Liver (tissue), 9 donors: ENCODE data around the gene CEP89. TPM values are rescaled to one million over a fixed set of nuclear protein-coding genes. Genes with fewer than 3 reads are reported as not detected.

Source experiments
- DNase-seq: peaks from one replicate; pipeline ENCODE4 v3.0.0-alpha.2; 2017; ENCODE audit warnings: low spot score
- H3K27ac ChIP-seq, 2 donors: one replicate each; pipeline ENCODE4 v1.7.0; 2013; ENCODE audit warnings: inconsistent platforms in 2 of 2, low read length in 2 of 2, control low read depth in 1 of 2, low read depth in 1 of 2, mild to moderate bottlenecking in 1 of 2
- H3K27me3 ChIP-seq, 4 donors: one replicate each; pipeline versions ENCODE4 v1.6.1 to v1.7.0; 2013; ENCODE audit warnings: low read length in 3 of 4, inconsistent platforms in 1 of 4, mild to moderate bottlenecking in 1 of 4, moderate library complexity in 1 of 4; ENCODE audit not compliant: control insufficient read depth in 4 of 4, insufficient read depth in 4 of 4
- H3K36me3 ChIP-seq, 4 donors: one replicate each; pipeline versions ENCODE4 v1.6.1 to v1.7.0; 2013; ENCODE audit warnings: low read length in 3 of 4, mild to moderate bottlenecking in 3 of 4, low read depth in 1 of 4, moderate library complexity in 1 of 4; ENCODE audit not compliant: control insufficient read depth in 4 of 4, insufficient read depth in 3 of 4
- H3K4me1 ChIP-seq, 4 donors: one replicate each; pipeline versions ENCODE4 v1.6.1 to v1.7.0; 2013; ENCODE audit warnings: low read length in 3 of 4, mild to moderate bottlenecking in 3 of 4, moderate library complexity in 1 of 4; ENCODE audit not compliant: control insufficient read depth in 4 of 4, insufficient read depth in 4 of 4
- H3K4me3 ChIP-seq, 3 donors: one replicate each; pipeline versions ENCODE4 v1.6.1 to v1.7.0; 2013; ENCODE audit warnings: low read length in 3 of 3, control low read depth in 1 of 3, low read depth in 1 of 3, mild to moderate bottlenecking in 1 of 3
- H3K9ac ChIP-seq, 2 donors: one replicate each; pipeline ENCODE4 v1.7.0; 2013; ENCODE audit warnings: low read length in 2 of 2, mild to moderate bottlenecking in 2 of 2, moderate library complexity in 2 of 2, control low read depth in 1 of 2, low read depth in 1 of 2
- H3K9me3 ChIP-seq, 4 donors: one replicate each; pipeline versions ENCODE4 v1.6.1 to v1.7.0; 2013; ENCODE audit warnings: low read length in 3 of 4; ENCODE audit not compliant: control insufficient read depth in 4 of 4
- ATF3 ChIP-seq: IDR thresholded peaks from 2 replicates; pipeline ENCODE4 v1.6.1; 2016; ENCODE audit warnings: antibody characterized with exemption
- EGR1 ChIP-seq, 2 donors: IDR thresholded peaks; 2 replicates each; pipeline ENCODE4 v1.6.1; 2016 to 2018; ENCODE audit warnings: antibody characterized with exemption in 2 of 2, low read depth in 2 of 2
- FOXA1 ChIP-seq: IDR thresholded peaks from 2 replicates; pipeline ENCODE4 v1.6.1; 2016; ENCODE audit warnings: antibody characterized with exemption
- FOXA2 ChIP-seq: IDR thresholded peaks from 2 replicates; pipeline ENCODE4 v1.6.1; 2016; ENCODE audit warnings: antibody characterized with exemption
- GABPA ChIP-seq, 2 donors: IDR thresholded peaks in 1 of 2; conservative IDR thresholded peaks in 1 of 2; 2 replicates each; pipeline ENCODE4 v1.6.1; 2016; ENCODE audit warnings: antibody characterized with exemption in 2 of 2, mild to moderate bottlenecking in 1 of 2, moderate library complexity in 1 of 2
- HNF4A ChIP-seq, 2 donors: conservative IDR thresholded peaks; 2 replicates each; pipeline ENCODE4 v1.6.1; 2016; ENCODE audit warnings: antibody characterized with exemption in 2 of 2, mild to moderate bottlenecking in 2 of 2
- HNF4G ChIP-seq: IDR thresholded peaks from 2 replicates; pipeline ENCODE4 v1.6.1; 2016; ENCODE audit warnings: antibody characterized with exemption
- JUND ChIP-seq, 2 donors: IDR thresholded peaks; 2 replicates each; pipeline ENCODE4 v1.6.1; 2016; ENCODE audit warnings: antibody characterized with exemption in 2 of 2
- NR2F2 ChIP-seq: IDR thresholded peaks from 2 replicates; pipeline ENCODE4 v1.6.1; 2016; ENCODE audit warnings: antibody characterized with exemption
- RAD21 ChIP-seq, 2 donors: IDR thresholded peaks; 2 replicates each; pipeline ENCODE4 v1.6.1; 2016; ENCODE audit warnings: antibody characterized with exemption in 2 of 2, mild to moderate bottlenecking in 2 of 2
- REST ChIP-seq: IDR thresholded peaks from 2 replicates; pipeline ENCODE4 v1.6.1; 2016; ENCODE audit warnings: antibody characterized with exemption, mild to moderate bottlenecking
- RXRA ChIP-seq, 2 donors: IDR thresholded peaks; 2 replicates each; pipeline ENCODE4 v1.6.1; 2017 to 2018; ENCODE audit warnings: antibody characterized with exemption in 2 of 2, mild to moderate bottlenecking in 1 of 2
- SP1 ChIP-seq: IDR thresholded peaks from 2 replicates; pipeline ENCODE4 v1.6.1; 2018; ENCODE audit warnings: antibody characterized with exemption, mild to moderate bottlenecking
- TAF1 ChIP-seq: conservative IDR thresholded peaks from 2 replicates; pipeline ENCODE4 v1.6.1; 2016; ENCODE audit warnings: antibody characterized with exemption, mild to moderate bottlenecking
- YY1 ChIP-seq: IDR thresholded peaks from 2 replicates; pipeline ENCODE4 v1.6.1; 2016; ENCODE audit warnings: antibody characterized with exemption, mild to moderate bottlenecking
- ZBTB33 ChIP-seq: IDR thresholded peaks from 2 replicates; pipeline ENCODE4 v1.6.1; 2016; ENCODE audit warnings: antibody characterized with exemption
- WGBS: extraction: QIAGEN DNeasy Blood & Tissue Kit; methylation state at CpG from one replicate; pipeline ENCODE4 v1.1.7; 2013; 5-methylcytosine and 5-hydroxymethylcytosine counted together
- polyA plus RNA-seq, 2 donors: library from polyadenylated mRNA; stranded (reverse) in 1 of 2; unstranded in 1 of 2; fragments of 200-250 nt in 1 of 2; fragments of >200 nt in 1 of 2; fragmentation: Nextera tagmentation in 1 of 2; extraction: Ambion mirVana in 1 of 2; gene quantifications; one replicate each; pipeline versions ENCODE4 v1.2.1 to v1.2.3, GENCODE V29; 2013 to 2015
- total RNA-seq, 2 donors: library from RNA; depleted of rRNA; stranded (reverse); fragments of >200 nt; gene quantifications; one replicate each; pipeline ENCODE4 v1.2.3, GENCODE V29; 2014
- TF ChIP-seq, protein P1 (sequence below): fragments of 150-350 bp; IDR thresholded peaks from 2 replicates; pipeline ENCODE4 v1.5.1; 2017; ENCODE audit warnings: improper control_type of control experiment, low read depth, low read length; ENCODE audit not compliant: missing input control
- donor health status: healthy.
- donor health status: healthy.
- donor health status: healthy.
- donor health status: healthy.
- donor health status: healthy.

CEP89 gene
- total and polyA plus RNA-seq, 4 donors = 2.0 to 2.9 (median 2.4) TPM

GRCh38 chr19:33008738-33009137 lies 37.0 kb upstream of the CEP89 start:
- Histone ChIP-seq H3K9ac (no peak overlapping the region), H3K9me3 (no peaks in the 10 kb centered on the region), H3K4me3 (no peak overlapping the region), H3K27ac (no peak overlapping the region), H3K27me3 (no peaks in the 10 kb centered on the region), H3K36me3 (peaks cover 11 to 19% (median 16%) of the 10 kb centered on the region in 4 donors), H3K4me1 (peaks cover 0 to 3% (median 0%) of the 10 kb centered on the region in 4 donors)
- WGBS = 95% methylated on average over 4 of the region's 4 CpGs
- TF ChIP-seq HNF4A (conservative IDR thresholded peaks at IDR 0.05) (no peak), EGR1 (IDR thresholded peaks at IDR 0.05; ENCODE audit: low read depth in 2 of 2) (no peak), JUND (IDR thresholded peaks at IDR 0.05) (no peak), HNF4G (no peak), ATF3 (no peak), REST (no peak), NR2F2 (no peak), RAD21 (IDR thresholded peaks at IDR 0.05) (no peak), FOXA1 (no peak), ZBTB33 (no peak), SP1 (no peak), YY1 (no peak), FOXA2 (no peak), RXRA (IDR thresholded peaks at IDR 0.05) (no peak), TAF1 (no peak)
- TF ChIP-seq, protein P1, sequence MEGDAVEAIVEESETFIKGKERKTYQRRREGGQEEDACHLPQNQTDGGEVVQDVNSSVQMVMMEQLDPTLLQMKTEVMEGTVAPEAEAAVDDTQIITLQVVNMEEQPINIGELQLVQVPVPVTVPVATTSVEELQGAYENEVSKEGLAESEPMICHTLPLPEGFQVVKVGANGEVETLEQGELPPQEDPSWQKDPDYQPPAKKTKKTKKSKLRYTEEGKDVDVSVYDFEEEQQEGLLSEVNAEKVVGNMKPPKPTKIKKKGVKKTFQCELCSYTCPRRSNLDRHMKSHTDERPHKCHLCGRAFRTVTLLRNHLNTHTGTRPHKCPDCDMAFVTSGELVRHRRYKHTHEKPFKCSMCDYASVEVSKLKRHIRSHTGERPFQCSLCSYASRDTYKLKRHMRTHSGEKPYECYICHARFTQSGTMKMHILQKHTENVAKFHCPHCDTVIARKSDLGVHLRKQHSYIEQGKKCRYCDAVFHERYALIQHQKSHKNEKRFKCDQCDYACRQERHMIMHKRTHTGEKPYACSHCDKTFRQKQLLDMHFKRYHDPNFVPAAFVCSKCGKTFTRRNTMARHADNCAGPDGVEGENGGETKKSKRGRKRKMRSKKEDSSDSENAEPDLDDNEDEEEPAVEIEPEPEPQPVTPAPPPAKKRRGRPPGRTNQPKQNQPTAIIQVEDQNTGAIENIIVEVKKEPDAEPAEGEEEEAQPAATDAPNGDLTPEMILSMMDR = no peak
- DNase-seq = no peak

- Histone ChIP-seq H3K4me3 (no peak overlapping the region), H3K4me1 (peaks cover 1 to 18% (median 10%) of the 10 kb centered on the region in 4 donors), H3K9ac (no peak overlapping the region), H3K9me3 (no peaks in the 10 kb centered on the region), H3K27me3 (no peaks in the 10 kb centered on the region), H3K27ac (no peak overlapping the region), H3K36me3 (peaks cover 8 to 13% (median 11%) of the 10 kb centered on the region in 4 donors)
- TF ChIP-seq HNF4A (conservative IDR thresholded peaks at IDR 0.05) = no peak
- no peak for TF ChIP-seq HNF4G
- TF ChIP-seq YY1 = no peak
- TF ChIP-seq RXRA (IDR thresholded peaks at IDR 0.05) = no peak
- TF ChIP-seq TAF1 = no peak
- no peak for TF ChIP-seq FOXA2
- TF ChIP-seq REST = no peak
- no peak for TF ChIP-seq GABPA (IDR thresholded peaks at IDR 0.05 in 1 of 2, conservative IDR thresholded peaks at IDR 0.05 in 1 of 2)
- DNase-seq = no peak
- 86% methylated on average over 5 of the region's 5 CpGs for WGBS
Measured at GRCh38 chr19:33005440-33005839, 33.7 kb upstream of the CEP89 start.
